Neural cell (in vitro differentiated cells): ENCODE data around the gene ENOSF1. TPM values are rescaled to one million over a fixed set of nuclear protein-coding genes. Genes with fewer than 3 reads are reported as not detected.
A peak's percentile ranks its signal among the peaks of the same experiment; 100 is the strongest.

ENCODE experiments used
- H2AFZ ChIP-seq: fragments of 200-600, 300-800 bp; sonication (generic), shearing (Covaris generic); 2 replicates; pipeline ENCODE4 v1.6.0; 2014; ENCODE audit warnings: low read depth, mild to moderate bottlenecking, antibody characterized with exemption, low read length, moderate library complexity
- H3F3A ChIP-seq: fragments of 200-600 bp; shearing (Covaris generic); 2 replicates; pipeline ENCODE4 v1.6.1; 2016; ENCODE audit warnings: mild to moderate bottlenecking, moderate library complexity, mixed read lengths, antibody characterized with exemption, low read length; ENCODE audit not compliant: insufficient read depth, poor library complexity, severe bottlenecking
- H3K27ac ChIP-seq: fragments of 200-600, 300-800 bp; sonication (generic), shearing (Covaris generic); 2 replicates; pipeline ENCODE4 v1.5.1; 2014; ENCODE audit warnings: mild to moderate bottlenecking, low read length, moderate library complexity
- H3K27me3 ChIP-seq: fragments of 300-800, 200-600 bp; sonication (generic), shearing (Covaris generic); 2 replicates; pipeline ENCODE4 v1.6.0; 2014; ENCODE audit warnings: mild to moderate bottlenecking, low read depth, low read length, moderate library complexity; ENCODE audit not compliant: insufficient read depth
- H3K36me3 ChIP-seq: fragments of 300-800, 200-600 bp; sonication (generic), shearing (Covaris generic); 2 replicates; pipeline ENCODE4 v1.5.1; 2014; ENCODE audit warnings: mild to moderate bottlenecking, antibody characterized with exemption, low read length, moderate library complexity; ENCODE audit not compliant: insufficient read depth
- H3K4me2 ChIP-seq: fragments of 300-800, 200-600 bp; sonication (generic), shearing (Covaris generic); 2 replicates; pipeline ENCODE4 v1.6.0; 2014; ENCODE audit warnings: mild to moderate bottlenecking, low read length
- H3K4me3 ChIP-seq: fragments of 300-800, 200-600 bp; sonication (generic), shearing (Covaris generic); 2 replicates; pipeline ENCODE4 v1.5.1; 2014; ENCODE audit warnings: mild to moderate bottlenecking, low read length, moderate library complexity
- H3K79me2 ChIP-seq: fragments of 200-600 bp; shearing (Covaris generic); replicated peaks from 2 replicates; pipeline ENCODE4 v1.6.0; 2014; ENCODE audit warnings: mild to moderate bottlenecking, low read length, moderate library complexity; ENCODE audit not compliant: insufficient read depth
- H3K9ac ChIP-seq: fragments of 300-800, 200-600 bp; sonication (generic), shearing (Covaris generic); 2 replicates; pipeline ENCODE4 v1.6.1; 2016; ENCODE audit warnings: mild to moderate bottlenecking, low read length, mixed read lengths
- H3K9me2 ChIP-seq: fragments of 200-600 bp; shearing (Covaris generic); 2 replicates; pipeline ENCODE4 v1.6.1; 2016; ENCODE audit warnings: mild to moderate bottlenecking, low read length, mixed read lengths; ENCODE audit not compliant: insufficient read depth
- H3K9me3 ChIP-seq: fragments of 200-600, 300-800 bp; sonication (generic), shearing (Covaris generic); 2 replicates; pipeline ENCODE4 v1.6.1; 2016; ENCODE audit warnings: mild to moderate bottlenecking, mixed run types, low read length, moderate library complexity, mixed read lengths
- H4K20me1 ChIP-seq: fragments of 200-600 bp; shearing (Covaris generic); 2 replicates; pipeline ENCODE4 v1.6.1; 2016; ENCODE audit warnings: mild to moderate bottlenecking, mixed run types; ENCODE audit not compliant: insufficient read depth
- EP300 ChIP-seq: fragments of 450-650 bp; conservative IDR thresholded peaks from 2 replicates; pipeline ENCODE4 v1.6.1; 2014; ENCODE audit warnings: antibody characterized with exemption, mild to moderate bottlenecking, moderate library complexity; ENCODE audit not compliant: poor library complexity, severe bottlenecking
- EZH2 ChIP-seq: fragments of 200-600, 300-800 bp; shearing (Covaris generic), sonication (generic); IDR thresholded peaks from 2 replicates; pipeline ENCODE4 v1.6.1; 2014; ENCODE audit warnings: antibody characterized with exemption, low read length, borderline replicate concordance, mild to moderate bottlenecking; ENCODE audit not compliant: insufficient read depth, poor library complexity, severe bottlenecking
- MXI1 ChIP-seq: fragments of 450-650 bp; conservative IDR thresholded peaks from 2 replicates; pipeline ENCODE4 v1.6.1; 2014; ENCODE audit warnings: antibody characterized with exemption, mild to moderate bottlenecking; ENCODE audit not compliant: poor library complexity, severe bottlenecking
- POLR2AphosphoS5 ChIP-seq: IDR thresholded peaks from 2 replicates; pipeline ENCODE4 v1.6.1; 2012
- RAD21 ChIP-seq: fragments of 450-650 bp; conservative IDR thresholded peaks from 2 replicates; pipeline ENCODE4 v1.6.1; 2014; ENCODE audit warnings: antibody characterized with exemption, mild to moderate bottlenecking, moderate library complexity
- SMC3 ChIP-seq: fragments of 450-650 bp; conservative IDR thresholded peaks from 2 replicates; pipeline ENCODE4 v1.6.1; 2014; ENCODE audit warnings: antibody characterized with exemption, mild to moderate bottlenecking, moderate library complexity; ENCODE audit not compliant: poor library complexity
- TAF1 ChIP-seq: IDR thresholded peaks from 2 replicates; pipeline ENCODE4 v1.6.1; 2012; ENCODE audit warnings: low read depth
- polyA plus RNA-seq: library from polyadenylated mRNA; depleted of rRNA; stranded (reverse); fragments of >200 nt; gene quantifications from 2 replicates; pipeline ENCODE4 v1.2.3, GENCODE V29; 2014
- TF ChIP-seq, protein P1 (sequence below): IDR thresholded peaks from 2 replicates; pipeline ENCODE4 v1.6.1; 2012; ENCODE audit warnings: borderline replicate concordance
- TF ChIP-seq, protein P2 (sequence below): fragments of 450-650 bp; IDR thresholded peaks from 2 replicates; pipeline ENCODE4 v1.5.1; 2014; ENCODE audit warnings: antibody characterized with exemption, mild to moderate bottlenecking, moderate library complexity; ENCODE audit not compliant: poor library complexity, severe bottlenecking

The ENOSF1 gene
- polyA plus RNA-seq, 1 donor from 2014 or later = 9.0 TPM

DNA sequence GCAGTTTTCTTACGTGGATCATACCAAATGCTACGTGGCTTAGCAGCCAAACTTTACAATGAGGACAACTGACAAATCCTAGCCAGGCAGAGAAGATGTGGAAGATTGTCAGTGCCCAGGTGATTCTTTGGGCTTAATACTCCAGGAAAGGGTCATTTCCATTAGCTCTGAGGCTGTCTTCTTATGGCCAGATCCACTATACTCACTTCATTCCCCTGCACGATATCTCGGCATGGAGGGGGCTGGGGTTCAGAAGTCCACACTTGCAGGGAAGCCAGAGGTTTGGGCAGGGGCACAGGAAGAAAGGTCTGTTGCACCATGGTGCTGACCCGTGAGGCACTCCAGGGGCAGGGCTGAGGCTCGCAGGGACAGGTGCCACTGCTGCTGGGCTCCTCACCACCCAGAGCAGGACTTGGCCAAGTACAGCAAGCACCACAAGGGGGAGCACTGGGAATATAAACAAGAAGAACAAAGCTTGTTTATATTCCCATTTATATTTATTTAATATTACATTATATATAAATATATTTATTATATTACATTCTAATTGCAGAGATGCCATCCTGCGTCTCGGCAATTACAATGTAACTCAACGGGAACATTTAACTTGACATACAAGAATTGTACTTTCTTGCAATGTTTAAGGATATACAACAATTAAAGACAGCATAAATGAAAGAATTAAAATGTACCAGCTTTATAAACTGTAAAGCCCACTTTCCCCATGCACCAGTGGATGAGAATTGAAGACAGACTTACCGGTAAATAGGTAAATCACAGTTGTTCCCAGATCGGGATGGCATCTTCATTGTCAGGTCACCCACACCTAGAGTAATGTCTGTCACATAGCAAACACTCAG is 88.4 kb downstream of the ENOSF1 start:
- Histone ChIP-seq H3K79me2 (no peaks in the 10 kb centered on the region), H3F3A (no peaks in the 10 kb centered on the region), H3K4me3 (no peak overlapping the region), H2AFZ (no peak overlapping the region), H4K20me1 (no peaks in the 10 kb centered on the region), H3K9me2 (no peaks in the 10 kb centered on the region), H3K27ac (no peak overlapping the region), H3K36me3 (no peaks in the 10 kb centered on the region), H3K4me2 (no peak overlapping the region), H3K27me3 (no peaks in the 10 kb centered on the region), H3K9ac (no peak overlapping the region), H3K9me3 (no peaks in the 10 kb centered on the region)
- TF ChIP-seq, protein P1, sequence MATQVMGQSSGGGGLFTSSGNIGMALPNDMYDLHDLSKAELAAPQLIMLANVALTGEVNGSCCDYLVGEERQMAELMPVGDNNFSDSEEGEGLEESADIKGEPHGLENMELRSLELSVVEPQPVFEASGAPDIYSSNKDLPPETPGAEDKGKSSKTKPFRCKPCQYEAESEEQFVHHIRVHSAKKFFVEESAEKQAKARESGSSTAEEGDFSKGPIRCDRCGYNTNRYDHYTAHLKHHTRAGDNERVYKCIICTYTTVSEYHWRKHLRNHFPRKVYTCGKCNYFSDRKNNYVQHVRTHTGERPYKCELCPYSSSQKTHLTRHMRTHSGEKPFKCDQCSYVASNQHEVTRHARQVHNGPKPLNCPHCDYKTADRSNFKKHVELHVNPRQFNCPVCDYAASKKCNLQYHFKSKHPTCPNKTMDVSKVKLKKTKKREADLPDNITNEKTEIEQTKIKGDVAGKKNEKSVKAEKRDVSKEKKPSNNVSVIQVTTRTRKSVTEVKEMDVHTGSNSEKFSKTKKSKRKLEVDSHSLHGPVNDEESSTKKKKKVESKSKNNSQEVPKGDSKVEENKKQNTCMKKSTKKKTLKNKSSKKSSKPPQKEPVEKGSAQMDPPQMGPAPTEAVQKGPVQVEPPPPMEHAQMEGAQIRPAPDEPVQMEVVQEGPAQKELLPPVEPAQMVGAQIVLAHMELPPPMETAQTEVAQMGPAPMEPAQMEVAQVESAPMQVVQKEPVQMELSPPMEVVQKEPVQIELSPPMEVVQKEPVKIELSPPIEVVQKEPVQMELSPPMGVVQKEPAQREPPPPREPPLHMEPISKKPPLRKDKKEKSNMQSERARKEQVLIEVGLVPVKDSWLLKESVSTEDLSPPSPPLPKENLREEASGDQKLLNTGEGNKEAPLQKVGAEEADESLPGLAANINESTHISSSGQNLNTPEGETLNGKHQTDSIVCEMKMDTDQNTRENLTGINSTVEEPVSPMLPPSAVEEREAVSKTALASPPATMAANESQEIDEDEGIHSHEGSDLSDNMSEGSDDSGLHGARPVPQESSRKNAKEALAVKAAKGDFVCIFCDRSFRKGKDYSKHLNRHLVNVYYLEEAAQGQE = no peak
- TF ChIP-seq EP300 = no peak
- no peak for TF ChIP-seq EZH2
- TF ChIP-seq MXI1 = no peak
- TF ChIP-seq, protein P2, sequence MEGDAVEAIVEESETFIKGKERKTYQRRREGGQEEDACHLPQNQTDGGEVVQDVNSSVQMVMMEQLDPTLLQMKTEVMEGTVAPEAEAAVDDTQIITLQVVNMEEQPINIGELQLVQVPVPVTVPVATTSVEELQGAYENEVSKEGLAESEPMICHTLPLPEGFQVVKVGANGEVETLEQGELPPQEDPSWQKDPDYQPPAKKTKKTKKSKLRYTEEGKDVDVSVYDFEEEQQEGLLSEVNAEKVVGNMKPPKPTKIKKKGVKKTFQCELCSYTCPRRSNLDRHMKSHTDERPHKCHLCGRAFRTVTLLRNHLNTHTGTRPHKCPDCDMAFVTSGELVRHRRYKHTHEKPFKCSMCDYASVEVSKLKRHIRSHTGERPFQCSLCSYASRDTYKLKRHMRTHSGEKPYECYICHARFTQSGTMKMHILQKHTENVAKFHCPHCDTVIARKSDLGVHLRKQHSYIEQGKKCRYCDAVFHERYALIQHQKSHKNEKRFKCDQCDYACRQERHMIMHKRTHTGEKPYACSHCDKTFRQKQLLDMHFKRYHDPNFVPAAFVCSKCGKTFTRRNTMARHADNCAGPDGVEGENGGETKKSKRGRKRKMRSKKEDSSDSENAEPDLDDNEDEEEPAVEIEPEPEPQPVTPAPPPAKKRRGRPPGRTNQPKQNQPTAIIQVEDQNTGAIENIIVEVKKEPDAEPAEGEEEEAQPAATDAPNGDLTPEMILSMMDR = peak; percentile 65
- peak; percentile 74 for TF ChIP-seq SMC3
- TF ChIP-seq TAF1 = no peak
- TF ChIP-seq POLR2AphosphoS5 = no peak
- TF ChIP-seq RAD21 = peak; percentile 61

DNA sequence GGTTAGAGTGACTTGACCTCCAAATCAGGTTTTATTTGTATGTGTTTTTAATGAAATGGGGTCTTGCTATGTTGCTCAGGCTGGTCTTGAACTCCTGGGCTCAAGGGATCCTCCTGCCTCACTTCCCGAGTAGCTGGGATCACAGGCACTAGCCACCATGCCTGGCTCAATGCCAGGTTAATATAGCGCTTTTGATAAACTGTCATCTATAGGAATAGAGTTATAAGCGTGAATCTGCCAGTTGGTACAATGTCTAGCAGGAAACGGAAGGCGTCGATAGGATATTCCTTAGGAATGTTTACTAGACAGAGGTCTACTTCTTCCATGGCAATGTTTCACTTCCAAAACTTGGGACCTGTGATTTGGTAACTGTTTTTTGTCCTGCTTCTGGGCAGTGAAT is 90.1 kb downstream of the ENOSF1 start:
- Histone ChIP-seq H3K9me3 (no peaks in the 10 kb centered on the region), H3K4me3 (no peak overlapping the region), H3K27ac (no peak overlapping the region), H3K79me2 (no peaks in the 10 kb centered on the region), H4K20me1 (no peaks in the 10 kb centered on the region), H2AFZ (no peak overlapping the region), H3K9ac (no peak overlapping the region), H3K4me2 (no peak overlapping the region), H3K27me3 (no peaks in the 10 kb centered on the region), H3F3A (no peaks in the 10 kb centered on the region), H3K9me2 (no peaks in the 10 kb centered on the region), H3K36me3 (no peaks in the 10 kb centered on the region)
- TF ChIP-seq EZH2 (no peak), POLR2AphosphoS5 (no peak)
